SK-N-SH treated with all-trans-retinoic acid at 6 μM for 48 hours (cell line): ENCODE measurements around the gene HSD17B14.

Experiments used
- ARNTL ChIP-seq: fragments of 450-650 bp; formaldehyde crosslinking; IDR thresholded peaks from 2 replicates; pipeline ENCODE4 v1.5.0; 2020; ENCODE audit warnings: low read depth, mild to moderate bottlenecking, moderate library complexity, borderline replicate concordance
- CSDC2 ChIP-seq: fragments of 250-450 bp; sonication (Bioruptor Pico); IDR thresholded peaks from 2 replicates; pipeline ENCODE4 v1.5.0; 2020; ENCODE audit warnings: mild to moderate bottlenecking, moderate library complexity
- ESRRG ChIP-seq: fragments of 250-450 bp; sonication (Bioruptor Pico); IDR thresholded peaks from 2 replicates; pipeline ENCODE4 v1.6.1; 2021; ENCODE audit warnings: mild to moderate bottlenecking
- GLIS3 ChIP-seq: fragments of 250-450 bp; sonication (Bioruptor Pico); IDR thresholded peaks from 2 replicates; pipeline ENCODE4 v1.5.0; 2020; ENCODE audit warnings: mild to moderate bottlenecking, moderate library complexity
- OSR1 ChIP-seq: fragments of 250-450 bp; sonication (Bioruptor Pico); IDR thresholded peaks from 2 replicates; pipeline ENCODE4 v1.8.0; 2022; ENCODE audit warnings: moderate library complexity, mild to moderate bottlenecking, inconsistent platforms
- RARB ChIP-seq: fragments of 250-450 bp; sonication (Bioruptor Pico); IDR thresholded peaks from 2 replicates; pipeline ENCODE4 v1.8.0; 2021; ENCODE audit warnings: mild to moderate bottlenecking, moderate library complexity
- SNAI2 ChIP-seq: fragments of 250-450 bp; sonication (Bioruptor Pico); IDR thresholded peaks from 2 replicates; pipeline ENCODE4 v1.5.0; 2020; ENCODE audit warnings: mild to moderate bottlenecking, moderate library complexity
- ZFP30 ChIP-seq: fragments of 450-650 bp; formaldehyde crosslinking; IDR thresholded peaks from 2 replicates; pipeline ENCODE4 v1.5.0; 2022; ENCODE audit warnings: mild to moderate bottlenecking, moderate library complexity
- TF ChIP-seq, protein P1 (sequence below): fragments of 250-450 bp; sonication (Bioruptor Pico); IDR thresholded peaks from 2 replicates; pipeline ENCODE4 v1.5.1; 2020; ENCODE audit warnings: low read depth, mild to moderate bottlenecking, moderate library complexity
- TF ChIP-seq, protein P2 (sequence below): fragments of 250-450 bp; sonication (Bioruptor Pico); IDR thresholded peaks from 2 replicates; pipeline ENCODE4 v1.8.0; 2020; ENCODE audit warnings: mild to moderate bottlenecking, moderate library complexity, borderline replicate concordance
- TF ChIP-seq, protein P3 (sequence below): fragments of 250-450 bp; sonication (Bioruptor Pico); IDR thresholded peaks from 2 replicates; pipeline ENCODE4 v1.5.1; 2021; ENCODE audit warnings: mild to moderate bottlenecking, moderate library complexity

DNA sequence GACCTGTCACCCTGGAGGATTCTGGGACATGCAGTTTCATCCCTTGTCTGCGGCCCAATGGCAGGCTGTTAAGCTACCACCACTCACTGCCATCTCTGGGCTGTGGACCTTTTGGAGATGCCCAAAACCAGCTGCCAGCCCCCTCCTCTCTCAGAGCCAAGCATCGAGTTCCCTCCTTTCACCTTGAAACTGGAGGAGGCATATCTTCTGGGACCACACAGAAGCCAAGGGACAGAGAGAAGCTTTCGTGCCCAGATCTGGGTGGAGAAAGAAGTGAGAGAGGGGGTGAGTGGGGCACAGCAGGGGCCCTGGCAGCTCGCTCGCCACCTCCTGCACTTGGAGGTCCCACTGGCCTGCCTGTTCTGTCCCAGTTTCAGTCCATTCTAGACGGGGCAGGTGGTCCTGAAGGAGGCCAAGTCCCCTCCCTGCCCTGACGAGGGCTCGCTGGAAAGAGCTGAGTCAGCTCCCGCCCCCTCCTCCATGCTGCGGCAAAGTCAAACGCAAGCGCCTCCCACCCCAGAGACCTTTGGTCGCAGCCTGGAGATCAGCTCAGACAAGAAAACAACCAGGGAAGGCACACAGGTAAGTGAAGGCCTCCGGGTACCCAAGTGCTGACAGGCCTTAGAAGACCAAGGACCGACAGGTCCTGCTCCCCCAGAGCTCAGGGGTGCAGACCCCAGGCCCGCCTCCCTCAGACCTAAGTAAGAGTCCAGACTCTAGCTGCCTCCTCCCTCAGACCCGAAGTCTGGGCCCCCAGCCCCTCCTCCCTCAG, 29.3 kb downstream of the HSD17B14 start:
- TF ChIP-seq SNAI2 (no peak), ARNTL (CRISPR knock-in tag) (no peak), ESRRG (CRISPR knock-in tag) (no peak), ZFP30 (CRISPR knock-in tag) (no peak), CSDC2 (CRISPR knock-in tag) (no peak), RARB (CRISPR knock-in tag) (no peak), OSR1 (CRISPR knock-in tag) (no peak), GLIS3 (CRISPR knock-in tag) (no peak)
- TF ChIP-seq, protein P1, sequence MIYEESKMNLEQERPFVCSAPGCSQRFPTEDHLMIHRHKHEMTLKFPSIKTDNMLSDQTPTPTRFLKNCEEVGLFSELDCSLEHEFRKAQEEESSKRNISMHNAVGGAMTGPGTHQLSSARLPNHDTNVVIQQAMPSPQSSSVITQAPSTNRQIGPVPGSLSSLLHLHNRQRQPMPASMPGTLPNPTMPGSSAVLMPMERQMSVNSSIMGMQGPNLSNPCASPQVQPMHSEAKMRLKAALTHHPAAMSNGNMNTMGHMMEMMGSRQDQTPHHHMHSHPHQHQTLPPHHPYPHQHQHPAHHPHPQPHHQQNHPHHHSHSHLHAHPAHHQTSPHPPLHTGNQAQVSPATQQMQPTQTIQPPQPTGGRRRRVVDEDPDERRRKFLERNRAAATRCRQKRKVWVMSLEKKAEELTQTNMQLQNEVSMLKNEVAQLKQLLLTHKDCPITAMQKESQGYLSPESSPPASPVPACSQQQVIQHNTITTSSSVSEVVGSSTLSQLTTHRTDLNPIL (CRISPR knock-in tag) = no peak
- TF ChIP-seq, protein P2, sequence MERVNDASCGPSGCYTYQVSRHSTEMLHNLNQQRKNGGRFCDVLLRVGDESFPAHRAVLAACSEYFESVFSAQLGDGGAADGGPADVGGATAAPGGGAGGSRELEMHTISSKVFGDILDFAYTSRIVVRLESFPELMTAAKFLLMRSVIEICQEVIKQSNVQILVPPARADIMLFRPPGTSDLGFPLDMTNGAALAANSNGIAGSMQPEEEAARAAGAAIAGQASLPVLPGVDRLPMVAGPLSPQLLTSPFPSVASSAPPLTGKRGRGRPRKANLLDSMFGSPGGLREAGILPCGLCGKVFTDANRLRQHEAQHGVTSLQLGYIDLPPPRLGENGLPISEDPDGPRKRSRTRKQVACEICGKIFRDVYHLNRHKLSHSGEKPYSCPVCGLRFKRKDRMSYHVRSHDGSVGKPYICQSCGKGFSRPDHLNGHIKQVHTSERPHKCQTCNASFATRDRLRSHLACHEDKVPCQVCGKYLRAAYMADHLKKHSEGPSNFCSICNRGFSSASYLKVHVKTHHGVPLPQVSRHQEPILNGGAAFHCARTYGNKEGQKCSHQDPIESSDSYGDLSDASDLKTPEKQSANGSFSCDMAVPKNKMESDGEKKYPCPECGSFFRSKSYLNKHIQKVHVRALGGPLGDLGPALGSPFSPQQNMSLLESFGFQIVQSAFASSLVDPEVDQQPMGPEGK = no peak
- TF ChIP-seq, protein P3, sequence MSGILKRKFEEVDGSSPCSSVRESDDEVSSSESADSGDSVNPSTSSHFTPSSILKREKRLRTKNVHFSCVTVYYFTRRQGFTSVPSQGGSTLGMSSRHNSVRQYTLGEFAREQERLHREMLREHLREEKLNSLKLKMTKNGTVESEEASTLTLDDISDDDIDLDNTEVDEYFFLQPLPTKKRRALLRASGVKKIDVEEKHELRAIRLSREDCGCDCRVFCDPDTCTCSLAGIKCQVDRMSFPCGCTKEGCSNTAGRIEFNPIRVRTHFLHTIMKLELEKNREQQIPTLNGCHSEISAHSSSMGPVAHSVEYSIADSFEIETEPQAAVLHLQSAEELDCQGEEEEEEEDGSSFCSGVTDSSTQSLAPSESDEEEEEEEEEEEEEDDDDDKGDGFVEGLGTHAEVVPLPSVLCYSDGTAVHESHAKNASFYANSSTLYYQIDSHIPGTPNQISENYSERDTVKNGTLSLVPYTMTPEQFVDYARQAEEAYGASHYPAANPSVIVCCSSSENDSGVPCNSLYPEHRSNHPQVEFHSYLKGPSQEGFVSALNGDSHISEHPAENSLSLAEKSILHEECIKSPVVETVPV = no peak
